K562 (cell line): Measurements from ENCODE around the gene SLCO2A1. TPM values are rescaled to one million over a fixed set of nuclear protein-coding genes. Genes with fewer than 3 reads are reported as not detected.
A peak's percentile ranks its signal among the peaks of the same experiment; 100 is the strongest.

Source experiments
- ATAC-seq: fragments of 200-7000 bp; cut with Tn5 transposase; 3 replicates; pipeline ENCODE4 v1.9.1; 2020; ENCODE audit warnings: moderate library complexity
- BruUV-seq: library from RNA; stranded (reverse); fragments of 400-500 nt; replicated peaks from 2 replicates; lab custom pipeline; 2021; lab: Mats Ljungman, UMichigan
- CTCF ChIA-PET: fragments of 300-600 bp; formaldehyde crosslinking; extraction: SDS; loops from one replicate; lab custom pipeline; 2021; ENCODE audit warnings: low intra/inter-chr PET ratio; lab: Yijun Ruan, JAX
- POLR2A ChIA-PET: fragments of 300-600, 350-650 bp; sonication (Branson Sonifier 250); formaldehyde crosslinking; extraction: SDS; loops from one replicate; lab custom pipeline; 2021; ENCODE audit warnings: antibody characterized with exemption, inconsistent platforms; lab: Yijun Ruan, JAX
- DNase-seq, 4 experiments: peaks; one replicate each; pipeline versions ENCODE4 v3.0.0 to v3.0.0-alpha.2; 2011 to 2018; ENCODE audit warnings: low spot score in 3 of 4, mixed read lengths in 3 of 4; ENCODE audit errors: extremely low read depth in 1 of 4
- FAIRE-seq: peaks from 2 replicates; lab custom pipeline; 2011; peaks lifted over from hg19 to GRCh38; lab: Jason Lieb, UNC
- H2AFZ ChIP-seq: 2 replicates; pipeline ENCODE4 v1.6.0; 2011; ENCODE audit warnings: low read depth, low read length, control low read depth, inconsistent platforms
- H3K27ac ChIP-seq: fragments of 200-600 bp; 3 replicates; pipeline ENCODE4 v1.8.0; 2011; ENCODE audit warnings: low read depth, mild to moderate bottlenecking, control low read depth, inconsistent platforms, low read length, moderate library complexity, mixed read lengths; ENCODE audit errors: extremely low read depth
- H3K27me3 ChIP-seq, 2 experiments: fragments of 300-600 bp in 1 of 2; 2 replicates in 1 of 2; 3 replicates in 1 of 2; pipeline versions ENCODE4 v1.6.0 to v1.8.0; 2011; ENCODE audit warnings: inconsistent platforms in 2 of 2, low read length in 2 of 2, mild to moderate bottlenecking in 1 of 2, mixed read lengths in 1 of 2, moderate library complexity in 1 of 2; ENCODE audit not compliant: control insufficient read depth in 2 of 2, insufficient read depth in 2 of 2
- H3K36me3 ChIP-seq: fragments of 300-600 bp; 3 replicates; pipeline ENCODE4 v1.8.0; 2011; ENCODE audit warnings: mild to moderate bottlenecking, low read length, inconsistent platforms; ENCODE audit not compliant: control insufficient read depth, insufficient read depth
- H3K4me1 ChIP-seq, 2 experiments: fragments of 200-600 bp in 1 of 2; replicated peaks in 1 of 2; 2 replicates in 1 of 2; 3 replicates in 1 of 2; pipeline versions ENCODE4 v1.5.1 to v1.8.0; 2011; ENCODE audit warnings: inconsistent platforms in 2 of 2, low read length in 2 of 2, mild to moderate bottlenecking in 1 of 2, mixed read lengths in 1 of 2, moderate library complexity in 1 of 2; ENCODE audit not compliant: control insufficient read depth in 2 of 2, insufficient read depth in 2 of 2
- H3K4me2 ChIP-seq: 2 replicates; pipeline ENCODE4 v1.6.1; 2011; ENCODE audit warnings: low read length, control low read depth, inconsistent platforms, mixed read lengths; ENCODE audit not compliant: insufficient read depth
- H3K4me3 ChIP-seq: fragments of 200-600 bp; sonication (generic), shearing (Covaris generic); 2 replicates; pipeline ENCODE4 v1.5.1; 2016; ENCODE audit warnings: control low read depth, inconsistent platforms
- H3K79me2 ChIP-seq: fragments of 200-600 bp; 3 replicates; pipeline ENCODE4 v1.8.0; 2011; ENCODE audit warnings: low read length, inconsistent platforms; ENCODE audit not compliant: control insufficient read depth, insufficient read depth
- H3K9ac ChIP-seq, 2 experiments: 2 replicates each; pipeline versions ENCODE4 v1.6.0 to v1.6.1; 2011; ENCODE audit warnings: low read depth in 2 of 2, low read length in 2 of 2, control low read depth in 1 of 2, inconsistent platforms in 1 of 2, mild to moderate bottlenecking in 1 of 2, mixed read lengths in 1 of 2; ENCODE audit not compliant: insufficient read depth in 1 of 2
- H3K9me1 ChIP-seq: one replicate; pipeline ENCODE4 v1.6.0; 2011; ENCODE audit warnings: inconsistent platforms, mild to moderate bottlenecking, low read length, moderate library complexity; ENCODE audit not compliant: control insufficient read depth, insufficient read depth
- H3K9me3 ChIP-seq: replicated peaks from 2 replicates; pipeline ENCODE4 v1.5.1; 2011; ENCODE audit warnings: low read depth, low read length, inconsistent platforms; ENCODE audit not compliant: control insufficient read depth, insufficient read depth
- H4K20me1 ChIP-seq: replicated peaks from 2 replicates; pipeline ENCODE4 v1.6.1; 2011; ENCODE audit warnings: low read length, inconsistent platforms, mixed read lengths; ENCODE audit not compliant: control insufficient read depth, insufficient read depth
- DPF2 ChIP-seq: fragments of 450-650 bp; IDR thresholded peaks from 2 replicates; pipeline ENCODE4 v1.6.1; 2016
- E2F3 ChIP-seq: fragments of 250-450 bp; sonication (Bioruptor Pico); IDR thresholded peaks from 2 replicates; pipeline ENCODE4 v1.4.0; 2020; ENCODE audit warnings: mild to moderate bottlenecking
- ELF1 ChIP-seq: fragments of 200-800 bp; sonication (Bioruptor generic); IDR thresholded peaks from 2 replicates; pipeline ENCODE4 v1.6.1; 2016; ENCODE audit warnings: missing genetic modification characterization, missing compliant biosample characterization
- EP300 ChIP-seq: IDR thresholded peaks from 2 replicates; pipeline ENCODE4 v1.6.1; 2012; ENCODE audit warnings: low read length, improper control_type of control experiment
- JUND ChIP-seq, 2 experiments: IDR thresholded peaks; 2 replicates in 1 of 2; 3 replicates in 1 of 2; pipeline ENCODE4 v1.6.1; 2011; ENCODE audit warnings: borderline replicate concordance in 2 of 2, low read depth in 2 of 2, low read length in 2 of 2, improper control_type of control experiment in 1 of 2, missing biosample characterization in 1 of 2, missing genetic modification characterization in 1 of 2, missing genetic modification reagents in 1 of 2
- MXI1 ChIP-seq: IDR thresholded peaks from 2 replicates; pipeline ENCODE4 v1.6.1; 2011; ENCODE audit warnings: low read depth, mild to moderate bottlenecking, improper control_type of control experiment, low read length
- MYNN ChIP-seq, 2 experiments: sonication (generic); formaldehyde crosslinking in 1 of 2; IDR thresholded peaks; 2 replicates each; pipeline versions ENCODE4 v1.5.0 to v1.6.1; 2016 to 2020; ENCODE audit warnings: antibody characterized with exemption in 1 of 2, missing genetic modification reagents in 1 of 2
- NBN ChIP-seq: fragments of 450-650 bp; IDR thresholded peaks from 2 replicates; pipeline ENCODE4 v1.6.1; 2016; ENCODE audit warnings: low read depth, mild to moderate bottlenecking
- PCBP2 ChIP-seq: fragments of 200-400 bp; formaldehyde crosslinking; IDR thresholded peaks from 2 replicates; pipeline ENCODE4 v1.6.1; 2018; ENCODE audit warnings: low read length, low read depth, mild to moderate bottlenecking, moderate library complexity; ENCODE audit not compliant: poor library complexity, severe bottlenecking
- POLR2H ChIP-seq: IDR thresholded peaks from 2 replicates; pipeline ENCODE4 v1.6.1; 2016; ENCODE audit warnings: missing genetic modification characterization, low read depth, mild to moderate bottlenecking, control low read depth, missing compliant biosample characterization, moderate library complexity
- PTBP1 ChIP-seq: fragments of 200-400 bp; formaldehyde crosslinking; IDR thresholded peaks from 2 replicates; pipeline ENCODE4 v1.6.1; 2017; ENCODE audit warnings: low read depth, low read length
- STAT5A ChIP-seq: IDR thresholded peaks from 2 replicates; pipeline ENCODE4 v1.6.1; 2012; ENCODE audit warnings: low read length, inconsistent platforms, borderline replicate concordance
- TFAM ChIP-seq: fragments of 250-450 bp; sonication (Bioruptor Pico); conservative IDR thresholded peaks from 2 replicates; pipeline ENCODE4 v1.5.0; 2021; ENCODE audit warnings: mild to moderate bottlenecking, moderate library complexity
- ZC3H11A ChIP-seq: IDR thresholded peaks from 2 replicates; pipeline ENCODE4 v1.6.1; 2012; ENCODE audit warnings: low read depth, low read length, improper control_type of control experiment
- ZNF644 ChIP-seq: fragments of 200-800 bp; sonication (Bioruptor generic); IDR thresholded peaks from 2 replicates; pipeline ENCODE4 v1.6.1; 2016; ENCODE audit warnings: low read depth, missing genetic modification characterization, missing compliant biosample characterization
- WGBS: fragments of 100-300 bp; shearing (Covaris generic); methylation state at CpG from one replicate; pipeline ENCODE4 v1.1.6; 2016; ENCODE audit warnings: low coverage, mixed read lengths; ENCODE audit not compliant: insufficient coverage; ENCODE audit errors: missing lambda C conversion rate; 5-methylcytosine and 5-hydroxymethylcytosine counted together
- in situ Hi-C: fragments of 300-500 bp; cut with MboI; formaldehyde crosslinking; loops from 4 replicates; pipeline ENCODE4 v1.15.0; 2018; ENCODE audit warnings: inconsistent platforms, mixed read lengths
- intact Hi-C: fragments of 100-400 bp; cut with micrococcal nuclease; formaldehyde crosslinking; loops from 2 replicates; pipeline ENCODE4 v1.14.2; 2022
- polyA plus RNA-seq, 8 experiments: library from polyadenylated mRNA; depleted of rRNA in 4 of 8; stranded (reverse) in 5 of 8; unstranded in 3 of 8; fragments of >200 nt; fragmentation: Nextera tagmentation in 2 of 8; fragmentation: Illumina TruSeq in 1 of 8; extraction: Ambion mirVana in 2 of 8; extraction: Trizol in 1 of 8; gene quantifications; 2 replicates each; pipeline versions ENCODE4 v1.2.1 to v1.2.3, GENCODE V29; 2011 to 2014; ENCODE audit warnings: inconsistent platforms in 1 of 8, missing spikeins in 1 of 8
- total RNA-seq, 7 experiments: library from RNA; depleted of rRNA in 6 of 7; stranded (reverse); fragments of >200 nt in 6 of 7; fragmentation: Illumina TruSeq in 2 of 7; extraction: Trizol in 2 of 7; gene quantifications; 2 replicates each; pipeline versions ENCODE4 v1.2.1 to v1.2.3, GENCODE V29; 2011 to 2021; ENCODE audit warnings: low replicate concordance in 1 of 7
- TF ChIP-seq, protein P1 (sequence below): sonication (generic); formaldehyde crosslinking; IDR thresholded peaks from 2 replicates; pipeline ENCODE4 v1.8.0; 2022; ENCODE audit warnings: mild to moderate bottlenecking, missing genetic modification reagents

Gene SLCO2A1
- total and polyA plus RNA-seq, 9 of the 15 experiments (the other 6 are each of a cell fraction or from before 2014, with no cell fraction given) = 0.16 to 1.0 TPM; not detected in 7

DNA sequence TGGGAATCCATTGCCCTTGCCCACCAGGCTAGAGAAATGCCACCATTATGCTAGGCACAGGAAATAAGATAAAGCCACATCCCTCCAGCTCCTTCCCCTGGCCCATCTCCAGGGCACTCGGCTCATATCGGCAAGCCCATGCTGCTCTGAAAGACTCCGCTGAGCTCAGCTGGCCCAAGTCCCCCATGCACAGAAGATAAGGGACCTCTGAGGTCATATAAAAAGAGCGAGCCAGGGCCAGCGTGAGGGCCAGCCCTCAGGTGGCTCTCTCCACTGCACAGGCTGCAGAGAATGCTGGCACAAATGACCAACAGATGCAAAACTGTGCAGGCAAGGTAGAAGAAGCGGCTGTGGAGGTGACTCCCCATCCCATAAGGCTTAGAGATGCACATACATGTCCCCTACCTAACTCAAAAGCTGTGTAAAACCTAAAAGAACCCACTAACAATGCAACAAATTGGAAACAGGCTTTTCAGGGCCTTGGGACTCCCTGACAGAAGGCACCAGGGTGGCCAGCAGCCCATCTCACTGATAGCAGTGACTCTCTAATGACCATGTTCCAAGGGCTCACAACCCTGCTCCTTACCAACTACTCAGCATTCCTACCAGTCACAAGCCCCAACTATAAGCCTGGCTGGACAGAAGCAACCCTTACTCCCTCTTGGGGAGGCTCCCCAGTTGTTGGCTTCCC, 137.0 kb downstream of the SLCO2A1 start:
- Histone ChIP-seq H3K9ac (no peak overlapping the region), H3K9me1 (no peaks in the 10 kb centered on the region), H2AFZ (no peak overlapping the region), H3K9me3 (no peaks in the 10 kb centered on the region), H4K20me1 (no peaks in the 10 kb centered on the region), H3K4me3 (no peak overlapping the region), H3K79me2 (peaks cover 18% of the 10 kb centered on the region), H3K27ac (peak overlapping the region; percentile 52; the same call in 1 of the 3 replicates), H3K4me2 (peak overlapping the region; percentile 10), H3K27me3 (0 out of 5 replicates have a peak, but pooled peaks cover 0 to 6% of the 10 kb centered on the region in 2 experiments), H3K4me1 (peaks cover 26 to 41% of the 10 kb centered on the region in 2 experiments; a peak in 4 of 5 replicates), H3K36me3 (no peaks in the 10 kb centered on the region)
- 7% methylated on average over 6 of the region's 6 CpGs for WGBS
- ATAC-seq = peak; percentile 75
- no TSS peak for BruUV-seq
- peak; percentile 88 for FAIRE-seq
- ChIA-PET POLR2A (interaction anchor here (0.6 to 1.9 kb wide), 4 partner anchors 24 to 428 kb away, joined by 3 to 5 read pairs (median 3); no protein-coding TSS in a partner anchor), CTCF (no interaction called here)
- peak in 2 of 4 experiments; percentile 74 to 81 for DNase-seq
- in situ Hi-C loops = no loop called here
- intact Hi-C loops = loop anchor here (2.0 kb wide), 1 partner anchor 42 kb away; no protein-coding TSS in a partner anchor
- TF ChIP-seq MYNN (IDR thresholded peaks at IDR 0.05) (peak; percentile 79), MYNN (CRISPR knock-in tag; IDR thresholded peaks at IDR 0.05) (no peak), ZNF644 (tag) (no peak), TFAM (no peak), ZC3H11A (no peak), ELF1 (tag) (no peak), EP300 (peak; percentile 22; the same call in 1 of the 2 replicates), NBN (no peak), POLR2H (tag) (no peak), PCBP2 (no peak), STAT5A (peak; percentile 32; the same call in 1 of the 2 replicates), DPF2 (peak; percentile 78), MXI1 (no peak), E2F3 (CRISPR knock-in tag) (no peak), PTBP1 (no peak), JUND (IDR thresholded peaks at IDR 0.05; ENCODE audit: borderline replicate concordance, low read depth, low read length) (peak; percentile 70), JUND (tag; IDR thresholded peaks at IDR 0.05; ENCODE audit: borderline replicate concordance, low read depth, low read length) (peak; percentile 50; the same call in 1 of the 3 replicates)
- TF ChIP-seq, protein P1, sequence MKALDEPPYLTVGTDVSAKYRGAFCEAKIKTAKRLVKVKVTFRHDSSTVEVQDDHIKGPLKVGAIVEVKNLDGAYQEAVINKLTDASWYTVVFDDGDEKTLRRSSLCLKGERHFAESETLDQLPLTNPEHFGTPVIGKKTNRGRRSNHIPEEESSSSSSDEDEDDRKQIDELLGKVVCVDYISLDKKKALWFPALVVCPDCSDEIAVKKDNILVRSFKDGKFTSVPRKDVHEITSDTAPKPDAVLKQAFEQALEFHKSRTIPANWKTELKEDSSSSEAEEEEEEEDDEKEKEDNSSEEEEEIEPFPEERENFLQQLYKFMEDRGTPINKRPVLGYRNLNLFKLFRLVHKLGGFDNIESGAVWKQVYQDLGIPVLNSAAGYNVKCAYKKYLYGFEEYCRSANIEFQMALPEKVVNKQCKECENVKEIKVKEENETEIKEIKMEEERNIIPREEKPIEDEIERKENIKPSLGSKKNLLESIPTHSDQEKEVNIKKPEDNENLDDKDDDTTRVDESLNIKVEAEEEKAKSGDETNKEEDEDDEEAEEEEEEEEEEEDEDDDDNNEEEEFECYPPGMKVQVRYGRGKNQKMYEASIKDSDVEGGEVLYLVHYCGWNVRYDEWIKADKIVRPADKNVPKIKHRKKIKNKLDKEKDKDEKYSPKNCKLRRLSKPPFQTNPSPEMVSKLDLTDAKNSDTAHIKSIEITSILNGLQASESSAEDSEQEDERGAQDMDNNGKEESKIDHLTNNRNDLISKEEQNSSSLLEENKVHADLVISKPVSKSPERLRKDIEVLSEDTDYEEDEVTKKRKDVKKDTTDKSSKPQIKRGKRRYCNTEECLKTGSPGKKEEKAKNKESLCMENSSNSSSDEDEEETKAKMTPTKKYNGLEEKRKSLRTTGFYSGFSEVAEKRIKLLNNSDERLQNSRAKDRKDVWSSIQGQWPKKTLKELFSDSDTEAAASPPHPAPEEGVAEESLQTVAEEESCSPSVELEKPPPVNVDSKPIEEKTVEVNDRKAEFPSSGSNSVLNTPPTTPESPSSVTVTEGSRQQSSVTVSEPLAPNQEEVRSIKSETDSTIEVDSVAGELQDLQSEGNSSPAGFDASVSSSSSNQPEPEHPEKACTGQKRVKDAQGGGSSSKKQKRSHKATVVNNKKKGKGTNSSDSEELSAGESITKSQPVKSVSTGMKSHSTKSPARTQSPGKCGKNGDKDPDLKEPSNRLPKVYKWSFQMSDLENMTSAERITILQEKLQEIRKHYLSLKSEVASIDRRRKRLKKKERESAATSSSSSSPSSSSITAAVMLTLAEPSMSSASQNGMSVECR (CRISPR knock-in tag) = no peak
